Measurements from ENCODE around the gene SOD3. TPM values are rescaled to one million over a fixed set of nuclear protein-coding genes. Genes with fewer than 3 reads are reported as not detected.

Gene SOD3
- total and polyA plus RNA-seq, 5 donors from 2014 or later, result not detected

Other genes with a start within 250 kb of the SOD3 start
- 169 TPM for gene DHX15, start 211.0 kb upstream of the SOD3 start, total RNA-seq
- 10 to 100 TPM; 43.2 to 72.0 (median 50.4) TPM for gene DHX15, start 211.0 kb upstream of the SOD3 start, polyA plus RNA-seq
- gene CCDC149, start 117.5 kb downstream of the SOD3 start, total RNA-seq, result not detected
- gene CCDC149, start 117.5 kb downstream of the SOD3 start, polyA plus RNA-seq, result not detected
- gene LGI2, start 235.4 kb downstream of the SOD3 start, total RNA-seq, result not detected
- not detected for gene LGI2, start 235.4 kb downstream of the SOD3 start, polyA plus RNA-seq

Measured in CD4-positive, CD25-positive, alpha-beta regulatory T cell (primary cell).